GM23248 (cell line): ENCODE measurements around the gene TESPA1.

Source experiments
- EZH2 ChIP-seq: fragments of 200-600 bp; sonication (generic); IDR thresholded peaks from 2 replicates; pipeline ENCODE4 v1.6.1; 2018; ENCODE audit warnings: antibody characterized with exemption, mild to moderate bottlenecking; ENCODE audit not compliant: insufficient read depth, poor library complexity, severe bottlenecking
- EZH2phosphoT487 ChIP-seq: fragments of 200-600 bp; sonication (generic); IDR thresholded peaks from 2 replicates; pipeline ENCODE4 v1.6.1; 2018; ENCODE audit warnings: antibody characterized with exemption, moderate library complexity, mild to moderate bottlenecking, low read depth; ENCODE audit not compliant: insufficient read depth

DNA sequence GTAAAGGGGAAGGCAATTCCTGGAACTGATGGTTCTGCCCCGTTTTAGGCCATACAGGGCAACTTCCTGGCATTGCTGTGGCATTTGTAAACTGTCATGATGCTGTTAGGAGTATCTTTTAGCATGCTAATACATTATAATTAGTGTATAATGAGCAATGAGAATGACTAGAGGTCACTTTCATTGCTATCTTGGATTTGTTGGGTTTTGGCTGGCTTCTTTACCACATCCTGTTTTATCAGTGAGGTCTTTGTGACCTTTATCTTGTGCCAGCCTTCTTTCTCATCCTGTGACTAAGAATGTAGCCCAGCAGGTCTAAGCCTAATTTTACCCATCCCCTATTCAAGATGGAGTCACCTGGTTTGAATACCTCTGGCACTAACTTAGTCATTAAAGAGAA lies 51.2 kb downstream of the TESPA1 start:
- TF ChIP-seq EZH2 (no peak), EZH2phosphoT487 (no peak)
